Measurements from ENCODE around the gene UBTF.

The UBTF gene

DNA sequence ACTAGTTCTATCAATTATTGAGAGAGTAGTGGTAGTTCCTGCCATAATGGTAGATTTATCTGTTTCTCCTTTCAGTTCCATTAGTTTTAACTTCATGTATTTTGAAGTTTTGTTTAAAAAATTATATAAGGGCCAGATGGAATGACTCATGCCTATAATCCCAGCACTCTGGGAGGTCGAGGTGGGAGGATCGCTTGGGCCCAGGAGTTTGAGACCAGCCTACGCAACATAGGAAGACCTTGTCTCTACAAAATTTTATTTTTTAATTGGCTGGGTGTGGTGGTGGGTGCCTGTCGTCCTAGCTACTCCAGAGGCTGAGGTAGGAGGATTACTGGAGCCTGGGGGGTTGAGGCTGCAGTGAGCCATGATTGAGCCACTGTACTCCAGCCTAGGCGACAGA is 14.1 kb upstream of the UBTF start:
- no peaks in the 10 kb centered on the region for H3K27me3 ChIP-seq (ENCODE audit: control insufficient read depth, low read length)
- H3K4me3 ChIP-seq (ENCODE audit: low read length): no peak overlapping the region
- H4K20me1 ChIP-seq (ENCODE audit: control insufficient read depth, insufficient read depth, low read depth, low read length): no peaks in the 10 kb centered on the region
- H3K36me3 ChIP-seq (ENCODE audit: control insufficient read depth, low read length): no peaks in the 10 kb centered on the region
- H3K9me2 ChIP-seq (replicated peaks; ENCODE audit: control insufficient read depth, low read length): no peaks in the 10 kb centered on the region
- no peak for TF ChIP-seq EZH2phosphoT487 (IDR thresholded peaks at IDR 0.05; ENCODE audit: borderline replicate concordance, low read length)
- TF ChIP-seq, protein P1, sequence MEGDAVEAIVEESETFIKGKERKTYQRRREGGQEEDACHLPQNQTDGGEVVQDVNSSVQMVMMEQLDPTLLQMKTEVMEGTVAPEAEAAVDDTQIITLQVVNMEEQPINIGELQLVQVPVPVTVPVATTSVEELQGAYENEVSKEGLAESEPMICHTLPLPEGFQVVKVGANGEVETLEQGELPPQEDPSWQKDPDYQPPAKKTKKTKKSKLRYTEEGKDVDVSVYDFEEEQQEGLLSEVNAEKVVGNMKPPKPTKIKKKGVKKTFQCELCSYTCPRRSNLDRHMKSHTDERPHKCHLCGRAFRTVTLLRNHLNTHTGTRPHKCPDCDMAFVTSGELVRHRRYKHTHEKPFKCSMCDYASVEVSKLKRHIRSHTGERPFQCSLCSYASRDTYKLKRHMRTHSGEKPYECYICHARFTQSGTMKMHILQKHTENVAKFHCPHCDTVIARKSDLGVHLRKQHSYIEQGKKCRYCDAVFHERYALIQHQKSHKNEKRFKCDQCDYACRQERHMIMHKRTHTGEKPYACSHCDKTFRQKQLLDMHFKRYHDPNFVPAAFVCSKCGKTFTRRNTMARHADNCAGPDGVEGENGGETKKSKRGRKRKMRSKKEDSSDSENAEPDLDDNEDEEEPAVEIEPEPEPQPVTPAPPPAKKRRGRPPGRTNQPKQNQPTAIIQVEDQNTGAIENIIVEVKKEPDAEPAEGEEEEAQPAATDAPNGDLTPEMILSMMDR (IDR thresholded peaks at IDR 0.05; ENCODE audit: low read depth, low read length, poor library complexity, severe bottlenecking): no peak
- H3K27ac ChIP-seq (ENCODE audit: low read depth, low read length): no peak overlapping the region
- no peaks in the 10 kb centered on the region for H3F3A ChIP-seq (ENCODE audit: control insufficient read depth, insufficient read depth)
- H3K4me2 ChIP-seq (ENCODE audit: low read length): no peak overlapping the region
- H3K79me2 ChIP-seq (ENCODE audit: control insufficient read depth, low read length): no peaks in the 10 kb centered on the region
- no peaks in the 10 kb centered on the region for H3K9me3 ChIP-seq (ENCODE audit: control insufficient read depth, insufficient read depth, low read length)
- H3K4me1 ChIP-seq (ENCODE audit: control insufficient read depth, low read length): peaks cover 18% of the 10 kb centered on the region

DNA sequence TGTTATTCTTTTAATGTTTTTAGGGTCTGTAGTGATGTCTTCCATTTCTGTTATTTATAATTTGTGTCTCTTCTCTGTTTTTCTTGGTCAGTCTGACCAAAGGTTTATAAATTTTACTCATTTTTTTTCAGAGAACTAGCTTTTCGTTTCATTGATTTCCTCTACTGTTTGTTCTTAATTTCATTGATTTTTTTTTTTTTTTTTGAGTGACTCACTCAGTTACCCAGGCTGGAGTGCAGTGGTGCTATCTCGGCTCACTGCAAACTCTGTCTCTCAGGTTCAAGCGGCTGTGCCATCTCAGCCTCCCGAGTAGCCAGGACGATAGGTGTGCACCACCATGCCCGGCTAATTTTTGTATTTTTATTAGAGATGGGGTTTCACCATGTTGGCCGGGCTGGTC is 12.6 kb upstream of the UBTF start:
- no peaks in the 10 kb centered on the region; the same call in 1 of the 2 replicates for H3F3A ChIP-seq (ENCODE audit: control insufficient read depth, insufficient read depth)
- H3K9me3 ChIP-seq (ENCODE audit: control insufficient read depth, insufficient read depth, low read length): no peaks in the 10 kb centered on the region
- TF ChIP-seq EZH2phosphoT487 (IDR thresholded peaks at IDR 0.05; ENCODE audit: borderline replicate concordance, low read length): no peak
- TF ChIP-seq, protein P1 (IDR thresholded peaks at IDR 0.05; ENCODE audit: low read depth, low read length, poor library complexity, severe bottlenecking): no peak
- H3K27ac ChIP-seq (ENCODE audit: low read depth, low read length): no peak overlapping the region
- no peaks in the 10 kb centered on the region for H3K9me2 ChIP-seq (replicated peaks; ENCODE audit: control insufficient read depth, low read length)
- H4K20me1 ChIP-seq (ENCODE audit: control insufficient read depth, insufficient read depth, low read depth, low read length): no peaks in the 10 kb centered on the region
- no peak overlapping the region for H3K4me3 ChIP-seq (ENCODE audit: low read length)
- no peaks in the 10 kb centered on the region for H3K36me3 ChIP-seq (ENCODE audit: control insufficient read depth, low read length)
- no peaks in the 10 kb centered on the region for H3K27me3 ChIP-seq (ENCODE audit: control insufficient read depth, low read length)
- H3K4me1 ChIP-seq (ENCODE audit: control insufficient read depth, low read length): peaks cover 27% of the 10 kb centered on the region
- H3K4me2 ChIP-seq (ENCODE audit: low read length): no peak overlapping the region
- H3K79me2 ChIP-seq (ENCODE audit: control insufficient read depth, low read length): no peaks in the 10 kb centered on the region

- Histone ChIP-seq H3K27me3 (ENCODE audit: control insufficient read depth, low read length) (no peaks in the 10 kb centered on the region), H3K79me2 (ENCODE audit: control insufficient read depth, low read length) (no peaks in the 10 kb centered on the region), H3K4me3 (ENCODE audit: low read length) (no peak overlapping the region), H3K4me1 (ENCODE audit: control insufficient read depth, low read length) (peaks cover 27% of the 10 kb centered on the region), H3K9me3 (ENCODE audit: control insufficient read depth, insufficient read depth, low read length) (no peaks in the 10 kb centered on the region), H3K36me3 (ENCODE audit: control insufficient read depth, low read length) (no peaks in the 10 kb centered on the region), H4K20me1 (ENCODE audit: control insufficient read depth, insufficient read depth, low read depth, low read length) (no peaks in the 10 kb centered on the region), H3F3A (ENCODE audit: control insufficient read depth, insufficient read depth) (no peaks in the 10 kb centered on the region; the same call in 1 of the 2 replicates), H3K9me2 (replicated peaks; ENCODE audit: control insufficient read depth, low read length) (no peaks in the 10 kb centered on the region), H3K4me2 (ENCODE audit: low read length) (no peak overlapping the region), H3K27ac (ENCODE audit: low read depth, low read length) (no peak overlapping the region)
- TF ChIP-seq EZH2phosphoT487 (IDR thresholded peaks at IDR 0.05; ENCODE audit: borderline replicate concordance, low read length): no peak
- TF ChIP-seq, protein P1 (IDR thresholded peaks at IDR 0.05; ENCODE audit: low read depth, low read length, poor library complexity, severe bottlenecking): no peak
Observed at GRCh38 chr17:44230140-44230539, 10.7 kb upstream of the UBTF start.
